ENCODE measurements around the gene IL17F.

DNA sequence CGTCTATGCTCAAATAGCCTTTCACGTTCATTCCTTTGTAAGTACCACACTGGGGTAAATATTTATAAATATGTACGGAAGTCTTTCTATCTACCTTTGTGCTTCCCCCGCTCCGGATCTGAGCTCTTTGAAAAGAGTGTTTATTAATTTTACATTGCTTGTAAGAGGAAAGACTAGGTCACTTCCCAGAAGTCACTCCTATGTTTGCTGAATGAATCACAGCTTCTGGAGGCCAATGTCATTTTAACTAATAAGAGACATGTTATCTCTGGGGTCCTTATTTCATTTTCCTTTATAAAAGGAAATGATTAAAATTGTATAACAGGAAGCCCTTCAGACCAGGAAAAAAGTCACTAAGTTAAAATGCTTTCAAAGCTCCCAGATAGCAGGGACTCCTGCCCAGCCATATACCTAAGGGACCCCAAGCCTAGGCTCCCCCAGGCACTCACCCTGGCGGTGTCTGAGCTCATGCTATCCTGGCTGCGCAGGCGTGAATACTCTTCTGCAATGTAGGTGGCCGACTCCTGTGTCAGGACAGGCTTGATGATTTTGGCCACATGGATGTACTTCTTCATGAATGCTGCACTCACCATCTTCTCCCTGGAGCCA lies 27.7 kb upstream of the IL17F start:
- no peak for TF ChIP-seq EZH2 (IDR thresholded peaks at IDR 0.05; ENCODE audit: low read length, unreplicated experiment)
- TF ChIP-seq, protein P1, sequence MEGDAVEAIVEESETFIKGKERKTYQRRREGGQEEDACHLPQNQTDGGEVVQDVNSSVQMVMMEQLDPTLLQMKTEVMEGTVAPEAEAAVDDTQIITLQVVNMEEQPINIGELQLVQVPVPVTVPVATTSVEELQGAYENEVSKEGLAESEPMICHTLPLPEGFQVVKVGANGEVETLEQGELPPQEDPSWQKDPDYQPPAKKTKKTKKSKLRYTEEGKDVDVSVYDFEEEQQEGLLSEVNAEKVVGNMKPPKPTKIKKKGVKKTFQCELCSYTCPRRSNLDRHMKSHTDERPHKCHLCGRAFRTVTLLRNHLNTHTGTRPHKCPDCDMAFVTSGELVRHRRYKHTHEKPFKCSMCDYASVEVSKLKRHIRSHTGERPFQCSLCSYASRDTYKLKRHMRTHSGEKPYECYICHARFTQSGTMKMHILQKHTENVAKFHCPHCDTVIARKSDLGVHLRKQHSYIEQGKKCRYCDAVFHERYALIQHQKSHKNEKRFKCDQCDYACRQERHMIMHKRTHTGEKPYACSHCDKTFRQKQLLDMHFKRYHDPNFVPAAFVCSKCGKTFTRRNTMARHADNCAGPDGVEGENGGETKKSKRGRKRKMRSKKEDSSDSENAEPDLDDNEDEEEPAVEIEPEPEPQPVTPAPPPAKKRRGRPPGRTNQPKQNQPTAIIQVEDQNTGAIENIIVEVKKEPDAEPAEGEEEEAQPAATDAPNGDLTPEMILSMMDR (conservative IDR thresholded peaks at IDR 0.05; ENCODE audit: low read depth, low read length): no peak
- no peak for TF ChIP-seq EZH2phosphoT487 (IDR thresholded peaks at IDR 0.05; ENCODE audit: borderline replicate concordance, low read length)
